Caco-2 (cell line): Measurements from ENCODE around the gene MYBPC2. TPM values are rescaled to one million over a fixed set of nuclear protein-coding genes. Genes with fewer than 3 reads are reported as not detected.

Source experiments
- BruUV-seq: library from RNA; stranded (reverse); fragments of 400-500 nt; replicated peaks from 2 replicates; lab custom pipeline; 2021; lab: Mats Ljungman, UMichigan
- CTCF ChIA-PET: fragments of 300-600 bp; sonication (Branson Sonifier 250); formaldehyde crosslinking; loops from one replicate; lab custom pipeline; 2022; ENCODE audit warnings: antibody characterized with exemption; lab: Charles Lee
- POLR2A ChIA-PET: fragments of 300-600 bp; sonication (Branson Sonifier 250); formaldehyde crosslinking; loops from one replicate; lab custom pipeline; 2022; ENCODE audit warnings: antibody characterized with exemption; lab: Charles Lee
- DNase-seq, 2 experiments: peaks; one replicate each; pipeline versions ENCODE4 v3.0.0 to v3.0.0-alpha.2; 2020 to 2022
- H3K27me3 ChIP-seq: replicated peaks from 2 replicates; pipeline ENCODE4 v1.6.0; 2011; ENCODE audit warnings: low read length; ENCODE audit not compliant: control insufficient read depth, insufficient read depth
- H3K36me3 ChIP-seq: 2 replicates; pipeline ENCODE4 v1.5.1; 2011; ENCODE audit warnings: low read length; ENCODE audit not compliant: control insufficient read depth, insufficient read depth
- H3K4me1 ChIP-seq: fragments of 250-450 bp; sonication (Bioruptor Pico); 2 replicates; pipeline ENCODE4 v1.5.1; 2020; ENCODE audit warnings: mild to moderate bottlenecking
- H3K4me3 ChIP-seq: 2 replicates; pipeline ENCODE4 v1.5.1; 2011; ENCODE audit warnings: low read depth, mild to moderate bottlenecking, control low read depth, low read length
- H3K9me3 ChIP-seq: fragments of 250-450 bp; sonication (Bioruptor Pico); 2 replicates; pipeline ENCODE4 v1.5.1; 2020; ENCODE audit warnings: mild to moderate bottlenecking, moderate library complexity
- H3K27ac Mint-ChIP-seq: one replicate; pipeline ENCODE4 v1.8.0; 2022; ENCODE audit warnings: mixed read lengths; ENCODE audit not compliant: unreplicated experiment
- H3K27me3 Mint-ChIP-seq: one replicate; pipeline ENCODE4 v1.8.0; 2022; ENCODE audit warnings: mixed read lengths; ENCODE audit not compliant: insufficient read depth, unreplicated experiment
- H3K36me3 Mint-ChIP-seq: one replicate; pipeline ENCODE4 v1.8.0; 2022; ENCODE audit warnings: mild to moderate bottlenecking, mixed read lengths; ENCODE audit not compliant: insufficient read depth, unreplicated experiment
- H3K4me1 Mint-ChIP-seq: one replicate; pipeline ENCODE4 v1.8.0; 2022; ENCODE audit warnings: low read depth, mixed read lengths; ENCODE audit not compliant: unreplicated experiment
- H3K4me3 Mint-ChIP-seq: one replicate; pipeline ENCODE4 v1.8.0; 2022; ENCODE audit warnings: mild to moderate bottlenecking, moderate library complexity, mixed read lengths; ENCODE audit not compliant: unreplicated experiment
- H3K9me3 Mint-ChIP-seq: one replicate; pipeline ENCODE4 v1.8.0; 2022; ENCODE audit warnings: mixed read lengths; ENCODE audit not compliant: unreplicated experiment
- CTCF ChIP-seq, 2 experiments: fragments of 200-600 bp in 1 of 2; IDR thresholded peaks; 1 replicate in 1 of 2; 2 replicates in 1 of 2; pipeline versions ENCODE4 v1.5.1 to v1.8.0; 2011 to 2022; ENCODE audit warnings: antibody characterized with exemption in 1 of 2, control low read depth in 1 of 2, inconsistent platforms in 1 of 2, low read depth in 1 of 2, low read length in 1 of 2, mild to moderate bottlenecking in 1 of 2, moderate library complexity in 1 of 2; ENCODE audit not compliant: insufficient read depth in 1 of 2, severe bottlenecking in 1 of 2, unreplicated experiment in 1 of 2
- intact Hi-C: fragments of 100-400 bp; cut with micrococcal nuclease; formaldehyde crosslinking; loops from one replicate; pipeline ENCODE4 v1.10.0; 2022; ENCODE audit not compliant: unreplicated experiment
- total RNA-seq: library from RNA; stranded (reverse); gene quantifications from 2 replicates; pipeline ENCODE4 v1.2.3, GENCODE V29; 2022

MYBPC2 gene
- total RNA-seq, 1 experiment from 2014 or later, result 1.6 TPM

DNA sequence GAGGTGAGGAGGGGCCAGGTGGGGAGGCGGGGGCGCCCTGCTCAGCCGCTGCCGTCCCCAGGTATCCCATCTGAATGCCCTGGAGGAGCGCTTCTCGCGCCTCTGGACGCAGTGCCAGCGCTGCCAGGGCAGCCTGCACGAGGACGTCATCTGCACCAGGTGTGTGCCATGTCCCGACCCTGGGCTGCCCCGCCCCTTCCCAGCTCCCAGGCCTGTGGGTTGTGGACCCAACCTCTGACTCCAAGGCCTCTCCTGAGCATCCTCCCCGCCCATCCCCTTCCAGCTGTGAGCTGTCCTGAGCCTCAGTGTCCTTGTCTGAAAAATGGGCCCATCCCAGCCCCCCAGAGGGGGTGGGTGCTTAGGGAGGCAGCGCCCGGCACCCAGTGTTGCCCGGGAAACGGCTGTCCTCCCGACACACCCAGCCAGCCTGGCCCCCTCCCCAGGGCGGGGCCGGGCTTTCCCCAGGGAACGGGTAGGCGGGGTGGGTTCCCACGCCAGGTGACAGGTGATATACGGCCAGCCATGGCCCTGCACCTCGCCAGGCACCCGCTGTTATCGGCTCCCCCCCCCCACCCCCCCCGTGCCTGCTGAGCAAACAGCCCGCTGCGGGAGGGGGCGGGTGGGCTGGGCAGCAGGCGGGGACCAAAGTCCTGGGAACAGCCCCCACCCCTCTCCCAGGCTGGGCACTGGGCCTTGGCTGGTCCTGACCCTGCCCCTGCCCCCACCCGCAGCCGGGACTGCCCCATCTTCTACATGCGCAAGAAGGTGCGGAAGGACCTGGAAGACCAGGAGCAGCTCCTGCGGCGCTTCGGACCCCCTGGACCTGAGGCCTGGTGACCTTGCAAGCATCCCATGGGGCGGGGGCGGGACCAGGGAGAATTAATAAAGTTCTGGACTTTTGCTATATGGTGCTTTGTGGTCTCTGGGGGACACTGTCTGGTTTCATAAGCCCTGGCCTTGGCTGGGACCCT, 15.3 kb upstream of the MYBPC2 start:
- BruUV-seq, result no TSS peak
- no peak overlapping the region for H3K4me3 ChIP-seq
- no peak for TF ChIP-seq CTCF (IDR thresholded peaks at IDR 0.05; ENCODE audit: insufficient read depth in 1 of 2, low read depth in 1 of 2, low read length in 1 of 2, severe bottlenecking in 1 of 2, unreplicated experiment in 1 of 2)
- intact Hi-C loops, result no loop called here
- Mint-ChIP-seq H3K27me3 (no peaks in the 10 kb centered on the region), H3K4me3 (no peak overlapping the region), H3K4me1 (peaks cover 14% of the 10 kb centered on the region), H3K36me3 (peaks cover 40% of the 10 kb centered on the region), H3K9me3 (no peaks in the 10 kb centered on the region), H3K27ac (no peak overlapping the region)
- ChIA-PET CTCF (interaction anchor here (0.6 kb wide), 1 partner anchor 89 kb away, joined by 4 read pairs; no protein-coding TSS in a partner anchor), POLR2A (no interaction called here)
- peaks cover 7% of the 10 kb centered on the region; the same call in 1 of the 2 replicates for H3K4me1 ChIP-seq
- H3K36me3 ChIP-seq, result peaks cover 3% of the 10 kb centered on the region; the same call in 1 of the 2 replicates
- H3K27me3 ChIP-seq, result no peaks in the 10 kb centered on the region
- DNase-seq, result no peak
- no peaks in the 10 kb centered on the region for H3K9me3 ChIP-seq

DNA sequence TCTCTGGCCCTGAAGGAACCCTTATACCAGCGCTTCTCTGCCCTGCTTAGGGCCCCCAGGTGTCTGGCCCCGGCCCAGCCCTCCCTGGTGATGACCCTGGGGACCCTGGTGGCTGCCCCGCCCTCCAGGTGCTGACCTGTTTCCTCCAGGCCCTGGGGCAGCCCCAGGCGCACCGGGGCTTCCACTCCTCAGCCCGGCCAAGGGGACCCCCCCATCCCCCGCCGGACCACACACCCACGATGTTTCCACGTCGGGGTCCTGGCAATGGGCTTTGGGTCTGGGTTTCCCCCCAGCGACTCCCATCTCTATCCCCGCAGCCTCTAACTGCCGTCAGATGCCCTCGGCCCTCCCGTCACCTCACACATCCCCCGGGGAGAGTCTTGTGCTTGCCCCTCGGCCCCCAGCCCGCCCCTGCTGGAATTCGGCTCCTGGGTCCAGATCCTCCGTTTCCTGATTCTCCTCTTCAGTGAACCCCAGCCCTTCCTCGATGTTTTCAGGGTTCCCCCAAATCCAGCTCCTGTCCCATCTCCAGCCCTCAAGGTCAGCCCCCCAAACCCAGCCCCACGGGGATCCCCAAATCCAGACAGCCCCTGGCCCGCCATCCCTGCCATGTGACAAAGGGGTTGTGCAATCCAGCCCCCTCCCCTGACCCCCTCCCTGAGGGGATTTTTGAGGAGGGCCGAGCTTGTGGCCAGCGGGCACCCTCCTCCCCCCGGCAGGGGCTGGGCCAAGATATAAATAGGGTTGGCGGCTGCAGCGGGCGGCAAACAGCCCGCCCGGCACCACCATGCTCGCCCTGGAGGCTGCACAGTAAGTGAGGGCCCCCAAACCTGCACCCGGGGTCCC, 14.3 kb upstream of the MYBPC2 start, which contains the start of gene SPIB:
SPIB (plus strand) TSS at position 763 of the 846 bp plus-strand sequence; CDS start at position 788, 25 bp downstream.
- Histone ChIP-seq H3K4me3 (no peak within 1 kb of the TSS), H3K27me3 (no peaks in the 10 kb centered on the region), H3K9me3 (no peaks in the 10 kb centered on the region), H3K4me1 (peaks cover 9% of the 10 kb centered on the region; the same call in 1 of the 2 replicates), H3K36me3 (peaks cover 3% of the 10 kb centered on the region; the same call in 1 of the 2 replicates)
- Mint-ChIP-seq H3K36me3 (peaks cover 30% of the 10 kb centered on the region), H3K9me3 (no peaks in the 10 kb centered on the region), H3K27ac (no peak within 1 kb of the TSS), H3K4me3 (no peak within 1 kb of the TSS), H3K4me1 (peaks cover 17% of the 10 kb centered on the region), H3K27me3 (no peaks in the 10 kb centered on the region)
- ChIA-PET CTCF (interaction anchor here (0.6 kb wide), 1 partner anchor 90 kb away, joined by 4 read pairs; no protein-coding TSS in a partner anchor), POLR2A (no interaction called here)
- no TSS peak for BruUV-seq
- no peak for DNase-seq
- no peak for TF ChIP-seq CTCF (IDR thresholded peaks at IDR 0.05; ENCODE audit: insufficient read depth in 1 of 2, low read depth in 1 of 2, low read length in 1 of 2, severe bottlenecking in 1 of 2, unreplicated experiment in 1 of 2)
- intact Hi-C loops, result no loop called here
